Measurements from ENCODE around the gene PI4KB. TPM values are rescaled to one million over a fixed set of nuclear protein-coding genes. Genes with fewer than 3 reads are reported as not detected.
A peak's percentile ranks its signal among the peaks of the same experiment; 100 is the strongest.

The PI4KB gene
- total RNA-seq, 1 experiment from 2014 or later, result 21.2 TPM

- no peak for DNase-seq (ENCODE audit: low spot score)
Observed at GRCh38 chr1:151346082-151346768, 19.0 kb upstream of the PI4KB start.

GRCh38 chr1:151344291-151344690 is 17.1 kb upstream of the PI4KB start:
- no peak for DNase-seq (ENCODE audit: low spot score)

- no peak for DNase-seq (ENCODE audit: low spot score)
Observed at GRCh38 chr1:151343587-151343986, 16.4 kb upstream of the PI4KB start.

- DNase-seq (ENCODE audit: low spot score), result no peak
Observed at GRCh38 chr1:151342569-151342968, 15.4 kb upstream of the PI4KB start.

DNA sequence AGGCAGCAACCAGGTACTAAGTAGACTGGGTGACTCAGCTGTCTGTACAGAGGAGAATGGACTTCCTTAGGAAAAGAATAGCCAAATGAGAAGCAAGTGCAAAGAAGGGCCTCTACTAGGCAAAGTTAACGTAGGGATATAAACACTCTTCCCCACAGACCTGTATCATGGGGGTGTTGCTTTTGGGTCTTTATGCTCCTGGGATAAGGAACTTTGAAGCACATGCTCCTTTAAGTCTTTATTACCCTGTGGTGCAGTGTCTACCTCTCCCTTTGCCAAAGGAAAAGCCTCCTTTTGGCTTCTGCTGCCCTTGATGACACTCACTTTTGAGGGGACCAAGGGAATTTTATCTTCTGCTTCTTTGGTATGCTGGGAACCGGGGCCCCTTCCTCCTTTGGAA is 14.8 kb upstream of the PI4KB start:
- DNase-seq (ENCODE audit: low spot score), result no peak

DNA sequence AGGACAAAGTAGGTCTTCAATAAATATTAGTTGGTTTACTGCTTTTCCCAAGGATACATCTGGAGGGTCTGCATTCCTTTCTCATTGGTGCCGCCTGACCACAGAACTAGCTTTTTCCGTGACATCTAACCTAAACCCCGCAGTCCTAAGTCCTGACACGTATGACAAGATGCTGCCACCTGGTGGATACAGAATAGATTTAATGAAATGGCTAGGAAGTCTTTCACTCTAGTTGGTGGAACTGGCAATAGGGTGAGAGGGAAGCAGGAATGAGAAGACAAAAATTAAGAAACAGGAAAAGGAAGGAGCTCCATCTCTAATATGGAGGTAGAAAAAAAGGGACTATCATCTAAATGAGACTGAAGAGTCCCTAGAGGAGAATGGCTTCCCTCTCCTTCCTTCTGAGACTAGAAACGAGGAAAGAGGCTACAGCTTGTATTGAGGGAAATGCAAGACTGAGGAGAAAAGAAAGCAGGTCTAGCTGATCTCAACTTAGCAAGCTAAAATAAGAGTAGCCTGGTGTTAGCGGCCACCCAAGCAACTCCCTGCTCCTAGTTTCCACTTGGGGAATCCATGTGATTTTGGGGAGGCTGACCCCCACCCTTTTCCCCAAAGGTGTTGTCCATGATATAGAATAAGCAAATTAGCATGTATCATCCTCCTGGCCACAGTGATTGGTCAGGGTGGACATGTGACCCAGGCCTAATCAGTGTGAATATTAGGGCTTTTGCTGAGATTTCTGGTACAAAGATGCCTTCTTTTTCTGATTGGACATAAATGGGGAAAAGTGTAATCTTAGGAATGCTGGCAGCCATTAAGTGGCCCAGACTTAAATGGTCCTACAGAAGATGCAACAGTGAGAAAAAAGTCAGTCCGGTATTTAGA is 13.9 kb upstream of the PI4KB start:
- peak; percentile 81 for DNase-seq (ENCODE audit: low spot score)

GRCh38 chr1:151336556-151336955 is 9.3 kb upstream of the PI4KB start:
- no peak for DNase-seq (ENCODE audit: low spot score)

GRCh38 chr1:151334822-151335221 is 7.6 kb upstream of the PI4KB start:
- DNase-seq (ENCODE audit: low spot score), result no peak

DNA sequence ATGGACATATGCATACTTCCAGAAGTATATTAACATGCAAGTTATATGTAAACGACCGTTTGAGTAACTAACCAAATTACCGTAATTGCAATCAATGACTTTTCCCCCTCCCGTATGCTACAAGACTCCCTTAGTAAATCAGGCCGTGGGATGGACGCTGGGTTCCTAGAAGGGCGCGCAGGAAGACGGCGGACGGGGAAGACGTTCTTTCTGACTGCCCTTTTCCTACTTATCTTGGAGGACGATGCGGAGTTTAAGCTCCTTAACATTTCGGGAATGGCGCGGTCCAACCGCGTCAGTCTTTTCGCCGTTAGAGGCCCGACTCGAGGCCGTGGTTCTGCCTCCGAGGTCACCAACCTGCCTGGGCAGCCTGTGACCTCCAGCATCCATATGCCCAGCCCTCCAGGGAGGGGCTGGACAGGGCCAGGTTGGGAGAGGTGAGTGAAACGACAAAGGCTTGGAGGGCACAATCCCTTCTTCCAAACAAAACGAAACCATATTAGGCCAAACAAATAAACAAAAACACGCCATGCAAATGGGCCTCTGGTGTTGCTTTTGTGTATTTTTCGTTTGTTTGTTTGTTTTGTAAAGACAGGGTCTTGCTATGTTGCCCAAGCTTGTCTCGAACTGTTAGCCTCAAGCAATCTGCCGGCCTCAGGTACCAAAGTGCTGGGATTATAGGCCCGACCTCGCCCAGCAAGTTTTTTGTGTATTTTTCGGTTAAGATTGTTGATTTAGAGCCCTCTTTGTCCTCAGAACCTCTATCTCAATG is 873 bp upstream of the PI4KB start:
- DNase-seq (ENCODE audit: low spot score), result no peak

GRCh38 chr1:151326619-151327222 is 495 bp downstream of the PI4KB start:
- no peak for DNase-seq (ENCODE audit: low spot score)

DNA sequence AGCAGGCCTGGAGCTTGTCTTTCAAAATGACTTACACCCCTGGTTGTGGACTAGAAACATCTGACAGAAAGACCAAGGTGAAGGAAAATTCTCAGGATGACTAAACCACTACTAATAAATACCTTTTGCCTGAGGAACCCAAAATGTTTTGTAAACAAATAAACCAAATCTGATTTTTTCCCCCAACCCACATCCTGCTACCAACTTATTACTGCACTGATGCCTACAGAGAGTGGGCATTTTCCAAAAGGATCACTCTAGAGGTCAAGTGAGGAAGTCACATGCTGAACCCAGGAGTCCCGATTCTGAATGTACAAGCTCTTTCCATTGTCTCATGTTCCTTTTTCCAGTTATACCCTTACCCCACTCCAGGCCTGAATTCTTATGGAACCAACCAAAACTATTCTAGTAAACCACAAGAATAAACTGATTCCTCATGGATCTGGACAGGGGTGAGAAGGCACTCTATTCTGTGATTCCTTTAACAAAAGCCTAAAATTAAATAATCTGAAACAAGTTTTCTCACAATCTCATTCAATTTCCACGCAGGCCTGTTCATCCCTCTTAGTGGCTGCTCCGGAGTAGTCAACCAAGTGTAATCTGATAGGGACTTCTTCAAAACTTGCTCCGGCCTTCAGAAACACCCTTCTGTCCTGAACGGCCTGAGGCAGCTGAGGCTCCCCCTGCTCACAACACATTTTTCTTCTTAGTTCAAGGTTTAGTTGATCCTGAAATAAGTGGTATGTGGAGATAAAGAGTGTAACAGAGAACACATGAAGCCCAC is 1.4 kb downstream of the PI4KB start:
- DNase-seq (ENCODE audit: low spot score), result no peak

GRCh38 chr1:151325231-151325630 is 2.0 kb downstream of the PI4KB start:
- no peak for DNase-seq (ENCODE audit: low spot score)

- DNase-seq (ENCODE audit: low spot score), result no peak
Observed at GRCh38 chr1:151324390-151324930, 2.8 kb downstream of the PI4KB start.

GRCh38 chr1:151318975-151319374 is 8.2 kb downstream of the PI4KB start:
- DNase-seq (ENCODE audit: low spot score), result no peak

DNA sequence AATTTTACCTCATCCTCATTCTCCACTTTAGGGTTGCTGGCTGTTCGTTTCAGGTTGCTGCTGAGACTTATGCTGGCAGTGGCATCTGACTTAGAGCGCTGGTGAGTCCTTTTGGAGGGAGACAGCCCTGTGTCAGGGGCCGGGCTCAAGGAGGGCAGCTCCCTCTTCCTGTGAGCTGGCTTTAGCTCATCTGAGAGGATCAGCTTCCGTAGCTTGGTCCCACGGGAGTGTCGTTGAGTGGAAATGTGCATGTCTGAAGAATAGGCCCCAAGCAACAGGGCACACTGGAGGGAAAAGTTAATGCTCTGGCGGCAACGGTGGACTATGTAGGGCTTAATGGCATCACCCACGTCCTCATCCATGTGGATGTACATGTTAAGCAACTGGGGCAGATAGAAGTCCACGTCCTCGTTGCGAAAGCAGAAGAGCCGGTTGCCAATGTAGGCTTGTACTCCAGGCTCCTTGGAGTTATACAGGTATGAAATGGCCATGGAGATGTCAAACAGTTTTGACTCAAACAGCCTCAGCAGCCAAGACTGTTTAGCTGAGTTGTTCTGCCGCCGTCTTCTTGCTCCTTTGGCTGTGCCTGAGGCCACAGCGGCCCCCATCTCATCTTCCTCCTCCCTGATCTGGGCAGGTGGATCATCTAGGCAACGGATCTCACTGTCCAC is 11.5 kb downstream of the PI4KB start:
- no peak for DNase-seq (ENCODE audit: low spot score)

GRCh38 chr1:151314137-151314875 is 12.9 kb downstream of the PI4KB start:
- DNase-seq (ENCODE audit: low spot score), result no peak

GRCh38 chr1:151313501-151313900 is 13.7 kb downstream of the PI4KB start:
- no peak for DNase-seq (ENCODE audit: low spot score)

DNA sequence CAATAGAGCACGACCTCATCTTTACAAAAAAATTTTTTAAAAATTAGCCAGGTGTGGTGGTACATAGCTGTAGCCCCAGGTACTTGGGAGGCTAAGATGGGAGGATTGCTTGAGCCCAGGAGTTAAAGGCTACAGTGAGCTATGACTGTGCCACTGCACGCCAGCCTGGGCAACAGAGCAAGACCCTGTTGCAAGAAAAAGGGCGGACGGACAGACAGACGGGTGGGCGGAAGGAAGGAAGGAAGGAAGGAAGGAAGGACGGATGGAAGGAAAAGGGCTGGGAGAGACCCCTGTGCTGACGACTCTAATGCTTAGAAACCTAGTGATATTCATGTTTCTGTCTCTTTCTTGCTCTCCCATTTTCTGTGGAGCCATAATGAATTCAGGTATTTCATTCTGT is 14.4 kb downstream of the PI4KB start:
- DNase-seq (ENCODE audit: low spot score), result no peak

DNA sequence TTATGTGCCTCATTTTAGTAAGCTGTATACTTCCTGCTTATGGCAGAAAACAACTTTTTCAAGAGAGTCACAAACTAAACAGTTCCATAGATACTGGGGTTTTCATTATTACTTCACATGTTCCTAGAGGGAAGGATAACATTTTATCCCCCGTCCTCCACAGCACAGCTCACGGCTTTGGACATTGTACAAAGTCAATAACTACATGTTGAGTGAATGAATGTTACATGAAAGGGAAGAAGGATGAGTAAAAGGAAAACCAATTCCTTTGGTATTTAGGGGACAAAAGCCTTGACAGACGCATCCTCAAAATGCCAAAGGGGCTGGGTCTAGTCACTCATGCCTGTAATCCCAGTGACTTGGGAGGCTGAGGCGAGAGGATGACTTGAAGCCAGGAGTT is 14.8 kb downstream of the PI4KB start:
- no peak for DNase-seq (ENCODE audit: low spot score)
